ENCODE measurements around the gene RNF128. TPM values are rescaled to one million over a fixed set of nuclear protein-coding genes. Genes with fewer than 3 reads are reported as not detected.

RNF128 gene
- total and polyA plus RNA-seq, 2 of the 13 experiments (the other 11 are each of a cell fraction or from before 2014, with no cell fraction given), result 18.5 to 43.5 TPM

- TF ChIP-seq PRDM10 (CRISPR knock-in tag; IDR thresholded peaks at IDR 0.05; ENCODE audit: low read depth) (no peak), SOX6 (IDR thresholded peaks at IDR 0.05) (no peak), SOX6 (CRISPR knock-in tag; IDR thresholded peaks at IDR 0.05) (peak; percentile 45; the same call in 1 of the 2 replicates), ZNF614 (CRISPR knock-in tag; IDR thresholded peaks at IDR 0.05; ENCODE audit: borderline replicate concordance) (no peak), NCOR1 (IDR thresholded peaks at IDR 0.05; ENCODE audit: borderline replicate concordance, low read length) (no peak), ZNF652 (CRISPR knock-in tag; IDR thresholded peaks at IDR 0.05; ENCODE audit: borderline replicate concordance, low read depth) (no peak), BATF2 (CRISPR knock-in tag; IDR thresholded peaks at IDR 0.05) (no peak; the same call in 1 of the 2 replicates), KDM1A (CRISPR knock-in tag; IDR thresholded peaks at IDR 0.05) (no peak), ZFP36L1 (CRISPR knock-in tag; IDR thresholded peaks at IDR 0.05) (no peak)
- TF ChIP-seq, protein P1, sequence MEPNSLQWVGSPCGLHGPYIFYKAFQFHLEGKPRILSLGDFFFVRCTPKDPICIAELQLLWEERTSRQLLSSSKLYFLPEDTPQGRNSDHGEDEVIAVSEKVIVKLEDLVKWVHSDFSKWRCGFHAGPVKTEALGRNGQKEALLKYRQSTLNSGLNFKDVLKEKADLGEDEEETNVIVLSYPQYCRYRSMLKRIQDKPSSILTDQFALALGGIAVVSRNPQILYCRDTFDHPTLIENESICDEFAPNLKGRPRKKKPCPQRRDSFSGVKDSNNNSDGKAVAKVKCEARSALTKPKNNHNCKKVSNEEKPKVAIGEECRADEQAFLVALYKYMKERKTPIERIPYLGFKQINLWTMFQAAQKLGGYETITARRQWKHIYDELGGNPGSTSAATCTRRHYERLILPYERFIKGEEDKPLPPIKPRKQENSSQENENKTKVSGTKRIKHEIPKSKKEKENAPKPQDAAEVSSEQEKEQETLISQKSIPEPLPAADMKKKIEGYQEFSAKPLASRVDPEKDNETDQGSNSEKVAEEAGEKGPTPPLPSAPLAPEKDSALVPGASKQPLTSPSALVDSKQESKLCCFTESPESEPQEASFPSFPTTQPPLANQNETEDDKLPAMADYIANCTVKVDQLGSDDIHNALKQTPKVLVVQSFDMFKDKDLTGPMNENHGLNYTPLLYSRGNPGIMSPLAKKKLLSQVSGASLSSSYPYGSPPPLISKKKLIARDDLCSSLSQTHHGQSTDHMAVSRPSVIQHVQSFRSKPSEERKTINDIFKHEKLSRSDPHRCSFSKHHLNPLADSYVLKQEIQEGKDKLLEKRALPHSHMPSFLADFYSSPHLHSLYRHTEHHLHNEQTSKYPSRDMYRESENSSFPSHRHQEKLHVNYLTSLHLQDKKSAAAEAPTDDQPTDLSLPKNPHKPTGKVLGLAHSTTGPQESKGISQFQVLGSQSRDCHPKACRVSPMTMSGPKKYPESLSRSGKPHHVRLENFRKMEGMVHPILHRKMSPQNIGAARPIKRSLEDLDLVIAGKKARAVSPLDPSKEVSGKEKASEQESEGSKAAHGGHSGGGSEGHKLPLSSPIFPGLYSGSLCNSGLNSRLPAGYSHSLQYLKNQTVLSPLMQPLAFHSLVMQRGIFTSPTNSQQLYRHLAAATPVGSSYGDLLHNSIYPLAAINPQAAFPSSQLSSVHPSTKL (CRISPR knock-in tag; IDR thresholded peaks at IDR 0.05), result no peak
- TF ChIP-seq, protein P2, sequence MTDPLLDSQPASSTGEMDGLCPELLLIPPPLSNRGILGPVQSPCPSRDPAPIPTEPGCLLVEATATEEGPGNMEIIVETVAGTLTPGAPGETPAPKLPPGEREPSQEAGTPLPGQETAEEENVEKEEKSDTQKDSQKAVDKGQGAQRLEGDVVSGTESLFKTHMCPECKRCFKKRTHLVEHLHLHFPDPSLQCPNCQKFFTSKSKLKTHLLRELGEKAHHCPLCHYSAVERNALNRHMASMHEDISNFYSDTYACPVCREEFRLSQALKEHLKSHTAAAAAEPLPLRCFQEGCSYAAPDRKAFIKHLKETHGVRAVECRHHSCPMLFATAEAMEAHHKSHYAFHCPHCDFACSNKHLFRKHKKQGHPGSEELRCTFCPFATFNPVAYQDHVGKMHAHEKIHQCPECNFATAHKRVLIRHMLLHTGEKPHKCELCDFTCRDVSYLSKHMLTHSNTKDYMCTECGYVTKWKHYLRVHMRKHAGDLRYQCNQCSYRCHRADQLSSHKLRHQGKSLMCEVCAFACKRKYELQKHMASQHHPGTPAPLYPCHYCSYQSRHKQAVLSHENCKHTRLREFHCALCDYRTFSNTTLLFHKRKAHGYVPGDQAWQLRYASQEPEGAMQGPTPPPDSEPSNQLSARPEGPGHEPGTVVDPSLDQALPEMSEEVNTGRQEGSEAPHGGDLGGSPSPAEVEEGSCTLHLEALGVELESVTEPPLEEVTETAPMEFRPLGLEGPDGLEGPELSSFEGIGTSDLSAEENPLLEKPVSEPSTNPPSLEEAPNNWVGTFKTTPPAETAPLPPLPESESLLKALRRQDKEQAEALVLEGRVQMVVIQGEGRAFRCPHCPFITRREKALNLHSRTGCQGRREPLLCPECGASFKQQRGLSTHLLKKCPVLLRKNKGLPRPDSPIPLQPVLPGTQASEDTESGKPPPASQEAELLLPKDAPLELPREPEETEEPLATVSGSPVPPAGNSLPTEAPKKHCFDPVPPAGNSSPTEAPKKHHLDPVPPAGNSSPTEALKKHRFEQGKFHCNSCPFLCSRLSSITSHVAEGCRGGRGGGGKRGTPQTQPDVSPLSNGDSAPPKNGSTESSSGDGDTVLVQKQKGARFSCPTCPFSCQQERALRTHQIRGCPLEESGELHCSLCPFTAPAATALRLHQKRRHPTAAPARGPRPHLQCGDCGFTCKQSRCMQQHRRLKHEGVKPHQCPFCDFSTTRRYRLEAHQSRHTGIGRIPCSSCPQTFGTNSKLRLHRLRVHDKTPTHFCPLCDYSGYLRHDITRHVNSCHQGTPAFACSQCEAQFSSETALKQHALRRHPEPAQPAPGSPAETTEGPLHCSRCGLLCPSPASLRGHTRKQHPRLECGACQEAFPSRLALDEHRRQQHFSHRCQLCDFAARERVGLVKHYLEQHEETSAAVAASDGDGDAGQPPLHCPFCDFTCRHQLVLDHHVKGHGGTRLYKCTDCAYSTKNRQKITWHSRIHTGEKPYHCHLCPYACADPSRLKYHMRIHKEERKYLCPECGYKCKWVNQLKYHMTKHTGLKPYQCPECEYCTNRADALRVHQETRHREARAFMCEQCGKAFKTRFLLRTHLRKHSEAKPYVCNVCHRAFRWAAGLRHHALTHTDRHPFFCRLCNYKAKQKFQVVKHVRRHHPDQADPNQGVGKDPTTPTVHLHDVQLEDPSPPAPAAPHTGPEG (CRISPR knock-in tag; IDR thresholded peaks at IDR 0.05), result peak; percentile 29; the same call in 1 of the 2 replicates
These were observed at the start of gene RNF128 (continued) for GRCh38 chrX:106726485-106727437.

All from HepG2 (cell line).